ENCODE results near the gene PFKFB4. TPM values are rescaled to one million over a fixed set of nuclear protein-coding genes. Genes with fewer than 3 reads are reported as not detected.

The PFKFB4 gene
- total RNA-seq, 2 donors from 2014 or later, result 12.6 to 19.0 TPM

DNA sequence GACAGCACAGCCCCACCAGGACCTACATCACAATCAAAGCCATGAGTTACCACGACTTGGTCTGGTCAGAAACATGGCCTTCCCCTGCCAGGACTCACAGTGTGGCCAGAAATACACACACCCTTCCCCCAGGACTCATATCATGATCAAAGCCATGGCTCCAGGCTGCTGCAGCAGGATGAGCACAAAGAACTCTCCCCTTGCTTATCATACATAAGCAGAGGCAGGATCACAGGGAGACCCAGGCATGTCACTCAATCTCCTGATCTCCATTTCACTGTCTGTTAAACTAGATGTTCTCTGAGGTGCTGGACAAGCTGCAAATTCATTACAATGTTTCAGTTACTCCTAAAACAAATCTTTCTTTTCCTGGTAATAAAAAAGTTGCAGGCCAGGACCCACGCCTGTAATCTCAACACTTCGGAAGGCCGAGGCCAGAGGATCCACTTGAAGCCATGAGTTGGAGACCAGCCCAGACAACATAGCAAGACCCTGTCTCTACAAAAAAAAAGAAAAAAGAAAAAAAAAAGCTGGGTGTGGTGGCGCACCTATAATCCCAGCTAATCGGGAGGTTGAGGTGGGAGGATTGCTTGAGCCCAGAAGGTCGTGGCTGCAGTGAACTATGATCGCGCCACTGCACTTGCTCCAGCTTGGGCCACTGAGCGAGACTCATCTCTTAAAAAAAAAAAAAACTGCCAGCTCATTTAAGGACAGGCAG, 1.2 kb downstream of the PFKFB4 start:
- peaks cover 6% of the 10 kb centered on the region for H3K4me1 ChIP-seq (ENCODE audit: control insufficient read depth, insufficient read depth, low read length)
- peak overlapping the region; percentile 77 for H3K4me3 Mint-ChIP-seq
- H3K27me3 Mint-ChIP-seq (ENCODE audit: insufficient read depth), result no peaks in the 10 kb centered on the region
- H3K27me3 ChIP-seq (ENCODE audit: control insufficient read depth, insufficient read depth, low read length, poor library complexity, severe bottlenecking), result no peaks in the 10 kb centered on the region
- 86 to 92% methylated on average over 8 to 10 of the region's 10 CpGs for WGBS, 2 experiments (ENCODE audit: insufficient coverage in 1 of 2, insufficient read length in 1 of 2)
- no peak overlapping the region for H3K27ac ChIP-seq (ENCODE audit: low read depth, low read length)
- H3K36me3 ChIP-seq (ENCODE audit: control insufficient read depth, insufficient read depth, low read length), result no peaks in the 10 kb centered on the region
- peak overlapping the region; percentile 82 for H3K4me3 ChIP-seq (ENCODE audit: low read length)
- H3K9me3 Mint-ChIP-seq, result no peaks in the 10 kb centered on the region
- no peaks in the 10 kb centered on the region for H3K9me3 ChIP-seq (ENCODE audit: control insufficient read depth, low read length)
- no peak overlapping the region for H3K9ac ChIP-seq (ENCODE audit: extremely low read depth, low read length, poor library complexity, severe bottlenecking)
- peaks cover 38% of the 10 kb centered on the region for H3K4me1 Mint-ChIP-seq
- TF ChIP-seq, protein P1, sequence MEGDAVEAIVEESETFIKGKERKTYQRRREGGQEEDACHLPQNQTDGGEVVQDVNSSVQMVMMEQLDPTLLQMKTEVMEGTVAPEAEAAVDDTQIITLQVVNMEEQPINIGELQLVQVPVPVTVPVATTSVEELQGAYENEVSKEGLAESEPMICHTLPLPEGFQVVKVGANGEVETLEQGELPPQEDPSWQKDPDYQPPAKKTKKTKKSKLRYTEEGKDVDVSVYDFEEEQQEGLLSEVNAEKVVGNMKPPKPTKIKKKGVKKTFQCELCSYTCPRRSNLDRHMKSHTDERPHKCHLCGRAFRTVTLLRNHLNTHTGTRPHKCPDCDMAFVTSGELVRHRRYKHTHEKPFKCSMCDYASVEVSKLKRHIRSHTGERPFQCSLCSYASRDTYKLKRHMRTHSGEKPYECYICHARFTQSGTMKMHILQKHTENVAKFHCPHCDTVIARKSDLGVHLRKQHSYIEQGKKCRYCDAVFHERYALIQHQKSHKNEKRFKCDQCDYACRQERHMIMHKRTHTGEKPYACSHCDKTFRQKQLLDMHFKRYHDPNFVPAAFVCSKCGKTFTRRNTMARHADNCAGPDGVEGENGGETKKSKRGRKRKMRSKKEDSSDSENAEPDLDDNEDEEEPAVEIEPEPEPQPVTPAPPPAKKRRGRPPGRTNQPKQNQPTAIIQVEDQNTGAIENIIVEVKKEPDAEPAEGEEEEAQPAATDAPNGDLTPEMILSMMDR (conservative IDR thresholded peaks at IDR 0.05), result no peak
- no peak for DNase-seq
- peak overlapping the region; percentile 48 for H3K27ac Mint-ChIP-seq
- H3K36me3 Mint-ChIP-seq (ENCODE audit: low read depth), result no peaks in the 10 kb centered on the region

DNA sequence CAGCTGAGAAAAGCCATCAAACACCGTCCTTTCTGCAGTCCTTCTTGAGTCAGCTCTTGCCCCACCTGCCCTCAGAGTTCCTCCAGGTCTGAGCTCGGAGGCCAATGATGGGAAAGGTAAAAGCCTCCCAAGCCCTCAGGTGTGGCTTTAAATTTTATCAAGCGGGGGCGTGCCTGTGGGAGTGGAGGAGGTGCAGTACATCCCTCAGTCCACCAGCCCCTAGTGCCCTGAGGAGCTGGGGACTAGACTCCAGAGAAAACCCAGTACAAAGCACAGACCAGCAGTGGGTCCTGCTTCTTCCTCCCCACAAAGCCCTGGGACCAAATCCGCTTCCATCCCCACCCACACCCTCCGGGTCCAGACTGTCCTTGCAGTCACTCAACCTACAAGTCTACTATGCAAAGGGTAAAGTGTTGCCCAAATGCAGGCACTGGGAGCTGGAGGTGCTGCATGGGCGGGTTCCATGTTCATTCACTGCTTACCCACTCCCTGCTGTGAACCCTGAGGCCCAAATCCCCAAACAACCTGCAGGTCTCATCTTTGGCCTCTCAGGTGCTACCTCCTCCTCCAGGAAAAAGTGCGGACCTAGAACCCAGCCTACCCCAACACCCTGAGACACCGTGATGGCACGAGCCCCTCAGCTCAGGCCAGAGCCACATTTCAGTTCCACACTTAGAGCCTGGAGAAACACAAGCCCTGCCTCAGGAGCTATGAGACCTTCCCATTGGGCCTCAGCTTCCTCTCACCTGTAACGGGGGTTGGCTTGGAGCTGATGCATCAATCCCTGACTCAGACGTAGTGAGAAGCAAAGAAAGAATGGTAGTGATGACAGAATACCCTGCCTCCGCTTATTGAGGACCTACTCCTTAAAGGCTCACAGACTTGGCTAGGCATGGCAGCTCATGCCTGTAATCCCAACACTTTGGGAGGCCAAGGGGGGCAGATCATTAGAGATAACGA, 2.4 kb downstream of the PFKFB4 start:
- Histone ChIP-seq H3K4me3 (ENCODE audit: low read length) (no peak overlapping the region), H3K27ac (ENCODE audit: low read depth, low read length) (no peak overlapping the region), H3K9me3 (ENCODE audit: control insufficient read depth, low read length) (no peaks in the 10 kb centered on the region), H3K9ac (ENCODE audit: extremely low read depth, low read length, poor library complexity, severe bottlenecking) (no peak overlapping the region), H3K36me3 (ENCODE audit: control insufficient read depth, insufficient read depth, low read length) (no peaks in the 10 kb centered on the region), H3K4me1 (ENCODE audit: control insufficient read depth, insufficient read depth, low read length) (peaks cover 4% of the 10 kb centered on the region), H3K27me3 (ENCODE audit: control insufficient read depth, insufficient read depth, low read length, poor library complexity, severe bottlenecking) (no peaks in the 10 kb centered on the region)
- DNase-seq, result no peak
- Mint-ChIP-seq H3K36me3 (ENCODE audit: low read depth) (no peaks in the 10 kb centered on the region), H3K27ac (peak overlapping the region; percentile 68), H3K4me1 (peaks cover 29% of the 10 kb centered on the region), H3K27me3 (ENCODE audit: insufficient read depth) (no peaks in the 10 kb centered on the region), H3K4me3 (peak overlapping the region; percentile 77), H3K9me3 (no peaks in the 10 kb centered on the region)
- TF ChIP-seq, protein P1 (conservative IDR thresholded peaks at IDR 0.05), result no peak
- WGBS, 2 experiments (ENCODE audit: insufficient coverage in 1 of 2, insufficient read length in 1 of 2), result 88 to 96% methylated on average over 11 to 14 of the region's 14 CpGs

DNA sequence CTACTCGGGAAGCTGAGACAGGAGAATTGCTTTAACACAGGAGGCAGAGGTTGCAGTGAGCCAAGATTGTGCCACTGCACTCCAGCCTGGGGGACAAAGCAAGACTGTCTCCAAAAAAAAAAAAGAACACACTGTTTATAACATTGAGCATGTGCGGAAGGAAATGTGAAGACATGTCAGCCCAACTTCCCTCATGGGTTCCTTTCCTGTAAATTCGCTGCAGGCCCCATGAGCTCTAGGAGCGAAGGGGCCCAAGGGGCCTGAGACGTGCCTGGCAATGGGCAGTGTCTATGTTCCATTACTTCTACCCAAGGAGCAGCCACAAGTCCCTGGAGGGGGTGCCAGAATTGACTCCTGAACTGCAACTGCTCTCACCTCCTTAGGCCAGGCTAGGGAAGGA, 3.2 kb downstream of the PFKFB4 start:
- Mint-ChIP-seq H3K36me3 (ENCODE audit: low read depth) (no peaks in the 10 kb centered on the region), H3K4me3 (no peak overlapping the region), H3K9me3 (no peaks in the 10 kb centered on the region), H3K27ac (no peak overlapping the region), H3K27me3 (ENCODE audit: insufficient read depth) (no peaks in the 10 kb centered on the region), H3K4me1 (peaks cover 22% of the 10 kb centered on the region)
- TF ChIP-seq, protein P1 (conservative IDR thresholded peaks at IDR 0.05), result no peak
- Histone ChIP-seq H3K9ac (ENCODE audit: extremely low read depth, low read length, poor library complexity, severe bottlenecking) (no peak overlapping the region), H3K27me3 (ENCODE audit: control insufficient read depth, insufficient read depth, low read length, poor library complexity, severe bottlenecking) (no peaks in the 10 kb centered on the region), H3K36me3 (ENCODE audit: control insufficient read depth, insufficient read depth, low read length) (no peaks in the 10 kb centered on the region), H3K27ac (ENCODE audit: low read depth, low read length) (no peak overlapping the region), H3K4me1 (ENCODE audit: control insufficient read depth, insufficient read depth, low read length) (peaks cover 4% of the 10 kb centered on the region), H3K9me3 (ENCODE audit: control insufficient read depth, low read length) (no peaks in the 10 kb centered on the region), H3K4me3 (ENCODE audit: low read length) (no peak overlapping the region)
- DNase-seq, result no peak
- WGBS, 2 experiments (ENCODE audit: insufficient coverage in 1 of 2, insufficient read length in 1 of 2), result 91 to 97% methylated on average over 4 to 5 of the region's 5 CpGs

Measured in endodermal cell (in vitro differentiated cells).